ENCODE measurements around the gene MAST4.

- TF ChIP-seq POLR2AphosphoS5 (IDR thresholded peaks at IDR 0.05; ENCODE audit: low read depth) (no peak), GABPA (IDR thresholded peaks at IDR 0.05; ENCODE audit: low read depth) (no peak), CTCF (IDR thresholded peaks at IDR 0.05; ENCODE audit: insufficient read depth, low read length) (no peak), REST (IDR thresholded peaks at IDR 0.05; ENCODE audit: insufficient replicate concordance, low read depth) (no peak)
These were observed 260.0 kb downstream of the MAST4 start for GRCh38 chr5:66856041-66856805.
